Endothelial cell of umbilical vein (primary cell): ENCODE data around the gene ITGB3.

Source experiments
- POLR2AphosphoS5 ChIP-seq: IDR thresholded peaks from 2 replicates; pipeline ENCODE4 v1.6.1; 2012; ENCODE audit warnings: low read depth, mild to moderate bottlenecking, control low read depth, low read length, moderate library complexity; ENCODE audit not compliant: insufficient read depth
- TF ChIP-seq, protein P1 (sequence below), 2 donors: IDR thresholded peaks; 1 replicate in 1 of 2; 2 replicates in 1 of 2; pipeline ENCODE4 v1.5.1; 2011; ENCODE audit warnings: low read length in 2 of 2, mild to moderate bottlenecking in 2 of 2, moderate library complexity in 2 of 2, control low read depth in 1 of 2, inconsistent platforms in 1 of 2, low read depth in 1 of 2; ENCODE audit not compliant: insufficient read depth in 1 of 2; ENCODE audit errors: extremely low read depth in 1 of 2
- TF ChIP-seq, protein P2 (sequence below): IDR thresholded peaks from 2 replicates; pipeline ENCODE4 v1.6.1; 2011; ENCODE audit not compliant: insufficient read depth, insufficient read length

DNA sequence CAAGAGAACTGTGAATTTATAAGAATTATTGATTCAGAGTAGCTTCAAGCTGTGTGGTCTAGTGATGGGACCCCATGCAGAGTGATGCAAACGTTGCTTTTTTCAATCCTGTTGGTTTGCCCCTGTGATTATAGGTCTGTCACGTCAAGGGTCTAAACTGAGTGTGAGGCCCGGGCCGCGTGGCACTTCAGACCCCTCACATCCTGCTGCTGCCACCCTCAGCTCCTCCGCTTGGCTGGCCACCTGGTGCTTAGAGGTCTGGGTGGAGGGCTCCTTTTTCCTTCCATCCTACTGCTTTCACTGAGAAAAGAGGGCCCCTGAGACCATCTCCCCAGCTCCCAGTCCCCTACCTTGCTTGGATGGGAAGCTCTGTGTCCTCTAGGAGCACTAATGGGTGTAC is 32.5 kb upstream of the ITGB3 start:
- TF ChIP-seq, protein P1, sequence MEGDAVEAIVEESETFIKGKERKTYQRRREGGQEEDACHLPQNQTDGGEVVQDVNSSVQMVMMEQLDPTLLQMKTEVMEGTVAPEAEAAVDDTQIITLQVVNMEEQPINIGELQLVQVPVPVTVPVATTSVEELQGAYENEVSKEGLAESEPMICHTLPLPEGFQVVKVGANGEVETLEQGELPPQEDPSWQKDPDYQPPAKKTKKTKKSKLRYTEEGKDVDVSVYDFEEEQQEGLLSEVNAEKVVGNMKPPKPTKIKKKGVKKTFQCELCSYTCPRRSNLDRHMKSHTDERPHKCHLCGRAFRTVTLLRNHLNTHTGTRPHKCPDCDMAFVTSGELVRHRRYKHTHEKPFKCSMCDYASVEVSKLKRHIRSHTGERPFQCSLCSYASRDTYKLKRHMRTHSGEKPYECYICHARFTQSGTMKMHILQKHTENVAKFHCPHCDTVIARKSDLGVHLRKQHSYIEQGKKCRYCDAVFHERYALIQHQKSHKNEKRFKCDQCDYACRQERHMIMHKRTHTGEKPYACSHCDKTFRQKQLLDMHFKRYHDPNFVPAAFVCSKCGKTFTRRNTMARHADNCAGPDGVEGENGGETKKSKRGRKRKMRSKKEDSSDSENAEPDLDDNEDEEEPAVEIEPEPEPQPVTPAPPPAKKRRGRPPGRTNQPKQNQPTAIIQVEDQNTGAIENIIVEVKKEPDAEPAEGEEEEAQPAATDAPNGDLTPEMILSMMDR (IDR thresholded peaks at IDR 0.05; ENCODE audit: extremely low read depth in 1 of 2, insufficient read depth in 1 of 2, low read depth in 1 of 2, low read length in 2 of 2), result no peak
- TF ChIP-seq, protein P2, sequence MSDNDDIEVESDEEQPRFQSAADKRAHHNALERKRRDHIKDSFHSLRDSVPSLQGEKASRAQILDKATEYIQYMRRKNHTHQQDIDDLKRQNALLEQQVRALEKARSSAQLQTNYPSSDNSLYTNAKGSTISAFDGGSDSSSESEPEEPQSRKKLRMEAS, result no peak
- TF ChIP-seq POLR2AphosphoS5, result no peak
